A673 (cell line): ENCODE data around the gene CFAP221. TPM values are rescaled to one million over a fixed set of nuclear protein-coding genes. Genes with fewer than 3 reads are reported as not detected.

Experiments used
- BruUV-seq: library from RNA; stranded (reverse); fragments of 400-500 nt; replicated peaks from 2 replicates; lab custom pipeline; 2021; lab: Mats Ljungman, UMichigan
- CTCF ChIA-PET: fragments of 300-600 bp; sonication (Branson Sonifier 250); formaldehyde crosslinking; loops from one replicate; lab custom pipeline; 2022; ENCODE audit warnings: antibody characterized with exemption; lab: Charles Lee
- POLR2A ChIA-PET: fragments of 300-600 bp; sonication (Branson Sonifier 250); formaldehyde crosslinking; loops from one replicate; lab custom pipeline; 2022; ENCODE audit warnings: antibody characterized with exemption; ENCODE audit not compliant: low non-redundant PET; lab: Charles Lee
- DNase-seq: peaks from one replicate; pipeline ENCODE4 v3.0.0-alpha.2; 2015; ENCODE audit warnings: low spot score
- H3K27ac ChIP-seq: fragments of 200-600 bp; sonication (generic); 2 replicates; pipeline ENCODE4 v1.5.1; 2016; ENCODE audit warnings: mixed run types, low read depth, mild to moderate bottlenecking, mixed read lengths, antibody characterized with exemption, low read length; ENCODE audit not compliant: poor library complexity, severe bottlenecking
- H3K27me3 ChIP-seq: fragments of 200-600 bp; sonication (generic); replicated peaks from 2 replicates; pipeline ENCODE4 v1.6.1; 2017; ENCODE audit warnings: mixed run types, low read depth, mild to moderate bottlenecking, mixed read lengths, antibody characterized with exemption, low read length; ENCODE audit not compliant: insufficient read depth, poor library complexity
- H3K36me3 ChIP-seq: fragments of 200-600 bp; sonication (generic); 2 replicates; pipeline ENCODE4 v1.6.1; 2016; ENCODE audit warnings: mixed run types, mild to moderate bottlenecking, mixed read lengths, antibody characterized with exemption, low read length; ENCODE audit not compliant: insufficient read depth, poor library complexity, severe bottlenecking
- H3K4me1 ChIP-seq: fragments of 200-600 bp; sonication (generic); 2 replicates; pipeline ENCODE4 v1.6.1; 2017; ENCODE audit warnings: mixed run types, mild to moderate bottlenecking, mixed read lengths, antibody characterized with exemption, low read length; ENCODE audit not compliant: insufficient read depth, poor library complexity, severe bottlenecking
- H3K4me3 ChIP-seq: fragments of 200-600 bp; sonication (generic); 2 replicates; pipeline ENCODE4 v1.5.1; 2016; ENCODE audit warnings: low read depth, mixed run types, mild to moderate bottlenecking, mixed read lengths, low read length; ENCODE audit not compliant: poor library complexity, severe bottlenecking
- H3K9me3 ChIP-seq: fragments of 200-600 bp; sonication (generic); 2 replicates; pipeline ENCODE4 v1.6.1; 2016; ENCODE audit warnings: mixed run types, low read depth, mild to moderate bottlenecking, mixed read lengths, antibody characterized with exemption, low read length; ENCODE audit not compliant: poor library complexity, severe bottlenecking
- EZH2 ChIP-seq: fragments of 200-600 bp; sonication (generic); IDR thresholded peaks from 2 replicates; pipeline ENCODE4 v1.6.1; 2017; ENCODE audit warnings: borderline replicate concordance, low read depth, mild to moderate bottlenecking, mixed read lengths, antibody characterized with exemption, low read length; ENCODE audit not compliant: poor library complexity, severe bottlenecking
- intact Hi-C: fragments of 100-400 bp; cut with micrococcal nuclease; formaldehyde crosslinking; loops from one replicate; pipeline ENCODE4 v1.10.0; 2022; ENCODE audit not compliant: unreplicated experiment
- total RNA-seq: library from RNA; stranded (reverse); gene quantifications from 2 replicates; pipeline ENCODE4 v1.2.3, GENCODE V29; 2021
- TF ChIP-seq, protein P1 (sequence below): fragments of 300-800, 200-600 bp; sonication (generic); conservative IDR thresholded peaks from 2 replicates; pipeline ENCODE4 v1.5.1; 2017; ENCODE audit warnings: low read depth, mild to moderate bottlenecking, antibody characterized with exemption, low read length, moderate library complexity, mixed read lengths

Gene CFAP221
- total RNA-seq, 1 experiment from 2014 or later: 1.5 TPM

- no peak for DNase-seq
- intact Hi-C loops: no loop called here
- Histone ChIP-seq H3K9me3 (no peaks in the 10 kb centered on the region), H3K4me1 (peaks cover 3% of the 10 kb centered on the region), H3K27ac (no peak overlapping the region), H3K4me3 (no peak overlapping the region), H3K36me3 (no peaks in the 10 kb centered on the region), H3K27me3 (no peaks in the 10 kb centered on the region)
- CTCF ChIA-PET: no interaction called here
- BruUV-seq: no TSS peak
- TF ChIP-seq, protein P1, sequence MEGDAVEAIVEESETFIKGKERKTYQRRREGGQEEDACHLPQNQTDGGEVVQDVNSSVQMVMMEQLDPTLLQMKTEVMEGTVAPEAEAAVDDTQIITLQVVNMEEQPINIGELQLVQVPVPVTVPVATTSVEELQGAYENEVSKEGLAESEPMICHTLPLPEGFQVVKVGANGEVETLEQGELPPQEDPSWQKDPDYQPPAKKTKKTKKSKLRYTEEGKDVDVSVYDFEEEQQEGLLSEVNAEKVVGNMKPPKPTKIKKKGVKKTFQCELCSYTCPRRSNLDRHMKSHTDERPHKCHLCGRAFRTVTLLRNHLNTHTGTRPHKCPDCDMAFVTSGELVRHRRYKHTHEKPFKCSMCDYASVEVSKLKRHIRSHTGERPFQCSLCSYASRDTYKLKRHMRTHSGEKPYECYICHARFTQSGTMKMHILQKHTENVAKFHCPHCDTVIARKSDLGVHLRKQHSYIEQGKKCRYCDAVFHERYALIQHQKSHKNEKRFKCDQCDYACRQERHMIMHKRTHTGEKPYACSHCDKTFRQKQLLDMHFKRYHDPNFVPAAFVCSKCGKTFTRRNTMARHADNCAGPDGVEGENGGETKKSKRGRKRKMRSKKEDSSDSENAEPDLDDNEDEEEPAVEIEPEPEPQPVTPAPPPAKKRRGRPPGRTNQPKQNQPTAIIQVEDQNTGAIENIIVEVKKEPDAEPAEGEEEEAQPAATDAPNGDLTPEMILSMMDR: no peak
- no peak for TF ChIP-seq EZH2
- POLR2A ChIA-PET: no interaction called here
Observed at GRCh38 chr2:119552902-119553301, 8.7 kb downstream of the CFAP221 start.

- H3K9me3 ChIP-seq: no peaks in the 10 kb centered on the region
- CTCF ChIA-PET: no interaction called here
Observed at GRCh38 chr2:119553687-119554344, 9.6 kb downstream of the CFAP221 start.

GRCh38 chr2:119565481-119565880 is 21.2 kb downstream of the CFAP221 start:
- no TSS peak for BruUV-seq
- ChIA-PET POLR2A (no interaction called here), CTCF (no interaction called here)
- Histone ChIP-seq H3K27me3 (no peaks in the 10 kb centered on the region), H3K4me1 (no peaks in the 10 kb centered on the region), H3K36me3 (no peaks in the 10 kb centered on the region), H3K9me3 (no peaks in the 10 kb centered on the region), H3K4me3 (no peak overlapping the region), H3K27ac (no peak overlapping the region)
- no peak for TF ChIP-seq EZH2
- TF ChIP-seq, protein P1: no peak
- DNase-seq: no peak
- intact Hi-C loops: no loop called here

More at GRCh38 chr2:119553687-119554344, 9.6 kb downstream of the CFAP221 start:
- H3K4me3 ChIP-seq: no peak overlapping the region
- H3K27me3 ChIP-seq: no peaks in the 10 kb centered on the region
- POLR2A ChIA-PET: no interaction called here
- intact Hi-C loops: no loop called here
- no peak overlapping the region for H3K27ac ChIP-seq
- no TSS peak for BruUV-seq
- H3K4me1 ChIP-seq: peaks cover 3% of the 10 kb centered on the region
- H3K36me3 ChIP-seq: no peaks in the 10 kb centered on the region
- no peak for DNase-seq
- TF ChIP-seq, protein P1: no peak
- TF ChIP-seq EZH2: no peak
